COLO668 (cell line): ENCODE measurements around the gene NELL2.
"Not testable (repeated sequence)": the region's sequence is repeated elsewhere in the genome, so short reads cannot be mapped to it uniquely, and the experiment has no call there.

Experiments
- DNase-seq: peaks from one replicate; lab custom pipeline; 2025; ENCODE audit not compliant: unreplicated experiment; lab: John Stamatoyannopoulos, UW

The NELL2 gene

DNA sequence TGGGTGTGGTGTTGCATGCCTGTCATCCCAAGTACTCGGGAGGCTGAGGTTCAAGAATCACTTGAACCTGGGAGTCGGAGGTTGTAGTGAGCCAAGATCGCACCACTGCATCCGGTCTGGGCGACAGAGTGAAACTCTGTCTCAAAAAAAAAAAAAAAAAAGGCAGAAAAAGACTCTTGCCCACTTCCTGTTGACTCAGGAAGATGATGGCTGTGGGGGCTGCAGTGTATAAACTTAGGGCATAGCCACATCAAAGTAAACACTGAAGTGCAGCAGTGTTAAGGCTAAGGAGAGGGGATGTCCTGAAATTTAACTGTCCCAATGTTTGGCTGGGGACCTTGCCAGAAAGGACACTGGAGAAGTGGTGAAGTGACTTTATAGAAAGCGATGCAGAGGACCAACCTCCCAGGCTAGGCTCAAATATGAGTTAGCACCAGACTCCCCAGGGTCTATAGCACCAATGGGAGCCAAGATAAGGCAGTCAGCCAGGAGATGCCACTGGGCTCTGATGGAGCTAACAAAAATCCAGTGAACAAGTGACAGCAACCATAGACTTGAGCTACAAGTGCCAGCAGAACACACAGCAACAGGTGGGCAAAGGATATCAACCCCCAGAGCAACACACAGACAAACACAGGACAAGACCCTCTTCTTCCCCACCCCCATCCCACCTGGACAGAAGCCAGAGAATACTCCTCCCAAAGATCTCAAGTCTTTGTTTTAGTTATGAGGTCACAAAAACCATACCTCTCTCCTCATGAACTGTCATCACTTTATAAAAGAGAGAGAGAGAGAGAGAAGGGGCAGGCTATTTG lies 28.0 kb downstream of the NELL2 start:
- DNase-seq = no peak

- no peak for DNase-seq
These were observed 28.7 kb downstream of the NELL2 start for GRCh38 chr12:44847403-44847802.

DNA sequence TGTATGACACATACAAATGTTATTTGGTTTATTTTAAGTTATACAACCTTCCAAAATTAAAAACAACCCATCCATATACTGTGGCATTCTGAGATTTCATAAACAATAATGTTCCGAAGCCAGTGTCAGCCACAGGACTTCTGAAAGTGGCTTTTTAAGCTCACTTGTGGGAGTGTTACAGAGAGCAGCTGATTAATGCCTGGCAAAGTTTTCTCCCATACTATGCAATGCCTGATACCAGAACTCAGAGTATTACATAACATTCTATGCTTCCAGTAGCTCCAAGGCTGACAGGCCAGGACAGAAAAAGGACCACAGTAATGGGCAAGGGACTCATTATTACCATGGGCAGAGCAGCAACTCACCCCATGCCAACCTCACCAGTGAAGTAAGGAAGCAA lies 29.3 kb downstream of the NELL2 start:
- DNase-seq = no peak

GRCh38 chr12:44842669-44843068 lies 33.4 kb downstream of the NELL2 start:
- DNase-seq = no peak

GRCh38 chr12:44839785-44840184 lies 36.3 kb downstream of the NELL2 start:
- DNase-seq = no peak

DNA sequence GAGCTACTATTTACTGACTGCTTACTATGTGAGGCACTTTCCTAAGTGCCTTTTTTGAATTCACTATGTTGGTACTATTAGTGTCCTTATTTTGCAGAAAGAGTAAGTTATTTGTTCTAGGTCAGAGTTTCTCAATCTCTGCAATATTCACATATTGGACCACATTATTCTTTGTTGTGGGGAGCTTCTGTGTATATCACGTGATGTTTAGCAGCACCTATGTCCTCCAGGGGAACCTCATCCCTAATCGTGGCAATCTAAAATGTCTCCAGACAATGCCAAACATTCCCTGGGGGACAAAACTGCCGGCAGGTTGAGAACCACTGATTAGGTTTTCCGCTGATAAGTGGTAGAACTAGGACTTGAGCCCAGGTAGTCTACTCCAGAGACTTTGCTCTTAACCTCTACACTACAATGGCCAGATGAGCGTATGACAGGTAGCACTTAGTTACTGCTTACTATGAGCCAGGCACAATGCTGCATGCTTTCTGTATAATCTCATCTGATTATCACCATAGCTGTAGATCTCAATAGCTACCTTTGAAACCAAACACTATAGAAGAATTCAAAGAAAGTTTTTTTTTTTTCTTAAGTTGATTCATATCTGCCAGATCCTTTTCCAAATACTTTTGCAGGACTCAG lies 38.9 kb downstream of the NELL2 start:
- no peak for DNase-seq

DNA sequence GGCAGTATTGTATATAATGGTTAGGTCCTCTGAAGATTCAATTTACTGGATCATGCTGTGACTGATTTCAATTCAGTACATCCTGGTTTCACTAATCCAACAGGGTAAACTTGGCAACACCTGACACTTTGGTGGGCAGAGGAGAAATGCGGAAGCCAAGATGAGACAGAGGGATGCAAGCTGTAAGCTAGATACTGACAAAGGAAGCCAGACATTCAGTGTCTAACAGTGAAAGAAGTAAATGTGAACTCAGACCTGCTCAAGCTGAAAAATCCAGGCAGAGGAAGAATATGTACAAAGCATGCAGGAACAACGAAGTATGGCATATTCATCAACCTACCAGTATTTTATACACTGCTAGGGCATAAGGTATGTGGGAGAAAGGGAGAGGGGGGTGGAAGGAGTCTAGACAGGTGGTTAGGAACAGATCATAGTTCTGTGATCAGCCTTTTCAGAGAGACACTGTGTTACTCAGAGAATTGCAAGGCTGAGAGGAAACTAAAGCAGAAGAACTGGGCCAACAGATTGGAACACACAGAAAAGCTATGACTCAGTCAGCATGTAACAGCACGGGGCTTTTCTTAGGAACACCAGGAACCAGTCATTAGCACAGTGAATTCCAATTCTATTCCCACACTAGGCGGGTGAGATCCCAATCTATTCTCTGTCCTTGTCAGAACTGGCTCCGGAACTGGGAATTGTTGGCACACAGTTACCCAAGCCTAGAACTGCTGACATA lies 40.3 kb downstream of the NELL2 start:
- DNase-seq = no peak

GRCh38 chr12:44834996-44835395 lies 41.1 kb downstream of the NELL2 start:
- DNase-seq = not testable (repeated sequence)

DNA sequence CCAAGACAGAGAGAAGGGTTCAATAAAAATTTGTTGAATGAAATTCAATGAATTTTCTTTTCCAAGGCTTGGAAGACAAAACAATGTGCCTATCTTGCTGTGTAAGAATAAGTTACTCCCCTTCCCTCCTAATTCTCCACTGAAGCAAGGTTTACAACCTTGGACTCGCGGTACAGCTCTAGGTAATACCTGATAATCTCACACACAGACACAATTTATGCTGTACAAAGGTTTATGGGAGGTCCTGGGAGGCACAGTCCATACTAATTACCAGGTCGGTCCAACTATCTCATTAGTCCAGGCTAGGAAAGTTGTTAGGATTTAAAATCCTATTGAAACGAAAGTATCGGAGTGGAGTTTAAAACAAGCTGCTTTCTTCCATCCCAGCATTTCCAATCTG lies 42.6 kb downstream of the NELL2 start:
- no peak for DNase-seq

DNA sequence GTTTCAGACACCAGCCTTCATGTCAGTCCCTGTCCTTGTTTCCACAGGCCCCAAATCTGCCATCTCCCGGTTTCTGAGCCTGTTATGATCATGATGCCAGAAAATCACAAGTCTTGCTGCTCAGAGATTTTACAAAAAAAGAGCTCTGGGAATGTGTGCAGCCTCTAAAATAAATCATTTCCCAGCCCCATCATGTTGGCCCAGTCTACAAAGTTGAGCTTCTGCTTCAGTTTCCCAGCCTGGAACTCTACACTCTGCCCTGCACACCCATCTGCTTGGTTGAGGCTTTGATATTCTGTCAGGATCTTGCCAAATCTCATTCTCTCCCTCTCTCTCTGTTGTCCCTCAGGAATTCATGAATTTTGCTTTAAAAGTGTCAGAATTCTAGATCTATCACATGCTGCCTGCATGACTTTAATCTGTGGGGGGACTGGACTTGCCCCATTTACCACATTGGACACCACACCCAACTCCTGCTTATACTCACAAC lies 45.5 kb downstream of the NELL2 start:
- no peak for DNase-seq

GRCh38 chr12:44829045-44829444 lies 47.1 kb downstream of the NELL2 start:
- DNase-seq = no peak

- no peak for DNase-seq
These were observed 48.2 kb downstream of the NELL2 start for GRCh38 chr12:44827832-44828438.

DNA sequence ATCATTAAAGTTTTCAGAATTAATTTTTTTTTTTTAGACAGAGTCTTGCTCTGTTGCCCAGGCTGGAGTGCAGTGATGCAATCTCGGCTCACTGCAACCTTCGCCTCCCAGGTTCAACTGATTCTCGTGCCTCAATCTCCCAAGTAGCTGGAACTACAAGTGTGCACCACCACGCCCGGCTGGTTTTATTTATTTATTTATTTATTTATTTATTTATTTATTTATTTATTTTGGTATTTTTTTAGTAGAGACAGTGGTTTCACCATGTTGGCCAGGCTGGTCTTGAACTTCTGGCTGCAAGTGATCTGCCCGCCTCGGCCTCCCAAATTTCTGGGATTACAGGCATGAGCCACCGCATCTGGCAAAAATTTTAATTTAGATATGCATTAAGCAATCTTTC lies 54.4 kb downstream of the NELL2 start:
- DNase-seq = not testable (repeated sequence)

DNA sequence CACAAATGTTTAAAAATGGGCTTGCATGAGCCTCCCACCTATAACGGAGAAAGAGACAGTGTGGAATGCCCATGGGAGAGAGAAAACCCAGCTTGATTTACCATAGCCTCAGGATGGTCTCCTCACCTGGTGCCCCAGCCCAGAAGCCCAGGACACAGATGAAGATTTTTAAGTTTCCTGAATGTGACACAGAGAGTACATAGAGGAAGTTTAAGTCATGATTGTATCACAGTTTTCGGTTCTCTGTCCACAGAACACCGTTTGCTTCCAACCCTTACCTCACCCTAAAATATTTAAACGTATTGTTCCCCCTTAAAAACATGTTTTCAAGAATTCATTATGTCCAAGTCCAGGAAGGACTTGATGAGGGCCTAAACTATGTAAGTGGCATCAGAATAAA lies 56.2 kb downstream of the NELL2 start:
- no peak for DNase-seq

DNA sequence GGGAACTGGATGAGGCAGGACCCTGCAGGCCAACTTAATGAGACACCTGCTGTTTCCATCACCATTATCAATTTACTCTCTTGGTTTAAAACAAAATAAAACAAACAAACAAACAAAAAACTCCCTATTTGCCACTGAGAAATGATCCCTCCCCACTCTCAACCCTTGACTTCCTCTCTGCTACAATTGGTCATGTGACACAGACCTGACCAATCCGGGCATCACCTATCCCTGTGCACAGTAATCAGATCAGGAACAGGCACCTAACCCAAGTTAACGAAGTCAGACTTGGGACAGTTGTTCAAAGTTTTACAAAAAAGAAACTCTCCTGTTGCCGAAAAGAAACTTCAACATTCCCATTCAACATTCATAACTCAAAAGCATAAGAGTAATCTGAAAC lies 58.4 kb downstream of the NELL2 start:
- DNase-seq = no peak

DNA sequence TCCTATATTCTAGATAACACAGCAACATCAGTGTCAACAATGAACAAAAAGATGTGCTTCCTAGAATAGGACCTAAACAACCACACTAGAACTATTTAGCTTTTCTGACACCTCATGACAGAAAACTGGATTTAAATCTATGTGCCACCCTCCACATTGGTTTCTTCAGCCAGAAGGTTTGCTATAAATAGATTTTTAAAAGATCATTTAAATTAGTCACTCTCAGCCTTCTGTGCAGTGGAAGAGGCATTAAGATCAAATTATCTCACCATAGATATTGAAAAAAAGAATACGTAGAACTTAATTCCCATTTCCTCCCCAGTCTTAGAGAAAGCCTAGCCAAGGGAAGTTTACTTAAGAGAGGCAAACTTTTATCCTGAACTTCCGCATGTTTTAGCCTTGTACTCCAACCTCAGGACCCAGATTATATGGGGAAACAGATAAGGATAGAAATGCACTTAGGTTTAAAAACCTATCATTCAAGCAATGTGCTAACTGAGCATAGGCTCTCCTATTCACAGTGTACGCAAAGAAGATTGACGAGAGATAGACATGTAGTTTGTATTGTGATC lies 59.6 kb downstream of the NELL2 start:
- DNase-seq = no peak

DNA sequence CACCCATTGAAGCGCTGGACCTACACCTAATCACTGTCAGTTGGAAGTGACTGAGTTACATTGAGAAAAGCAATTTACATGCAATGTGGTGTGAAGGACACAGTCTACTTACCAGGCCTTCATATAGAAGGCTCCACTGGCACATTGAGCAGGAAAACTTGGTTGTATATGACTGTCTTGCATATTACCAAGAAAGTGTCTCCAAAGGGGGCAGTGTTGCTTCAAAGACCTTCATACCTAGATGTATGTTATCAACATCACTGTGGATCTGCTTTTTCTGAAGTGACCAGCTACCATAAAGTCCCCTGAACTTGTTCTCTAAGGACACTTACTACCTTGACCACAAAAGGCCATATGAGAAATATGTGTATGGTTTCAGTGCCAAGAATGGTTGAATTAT lies 64.1 kb downstream of the NELL2 start:
- DNase-seq = no peak

DNA sequence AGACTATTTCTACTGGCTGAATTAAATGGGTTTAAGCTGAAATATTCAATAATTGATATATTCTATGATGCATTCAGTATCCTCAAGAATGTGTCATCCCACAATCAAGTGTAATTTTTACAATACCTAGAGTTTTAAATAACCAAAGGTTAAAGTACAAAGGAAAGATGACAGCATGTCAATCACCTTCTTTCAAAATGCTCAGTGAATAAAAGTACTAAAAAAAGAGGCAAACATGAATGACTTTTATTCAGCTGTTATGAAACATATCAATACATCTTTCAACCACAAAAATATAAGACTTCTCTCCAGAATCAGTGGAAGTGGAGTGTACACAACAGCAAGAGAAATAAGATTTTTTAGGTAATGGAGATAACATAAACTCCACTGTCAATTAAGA lies 72.0 kb downstream of the NELL2 start:
- DNase-seq = no peak

DNA sequence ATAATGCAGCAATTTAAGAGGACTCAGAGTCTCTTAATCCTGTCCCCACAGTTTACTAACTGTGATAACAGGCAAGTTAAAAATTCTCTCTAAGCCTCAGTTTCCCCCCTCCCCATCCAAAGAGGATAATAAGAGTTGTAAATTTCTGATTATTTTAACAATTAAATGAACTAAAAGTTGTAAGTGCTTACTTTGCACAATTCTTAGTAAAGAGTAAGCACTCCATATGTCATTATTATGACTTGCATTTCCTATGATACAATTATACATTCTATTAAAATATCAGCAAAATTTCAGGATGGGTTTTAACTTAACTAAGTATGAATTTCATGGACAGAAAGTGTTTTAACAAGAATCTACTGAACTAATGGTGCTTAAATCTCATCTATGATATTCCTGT lies 80.1 kb downstream of the NELL2 start:
- DNase-seq = no peak

- DNase-seq = no peak
These were observed 87.4 kb downstream of the NELL2 start for GRCh38 chr12:44788731-44789130.

DNA sequence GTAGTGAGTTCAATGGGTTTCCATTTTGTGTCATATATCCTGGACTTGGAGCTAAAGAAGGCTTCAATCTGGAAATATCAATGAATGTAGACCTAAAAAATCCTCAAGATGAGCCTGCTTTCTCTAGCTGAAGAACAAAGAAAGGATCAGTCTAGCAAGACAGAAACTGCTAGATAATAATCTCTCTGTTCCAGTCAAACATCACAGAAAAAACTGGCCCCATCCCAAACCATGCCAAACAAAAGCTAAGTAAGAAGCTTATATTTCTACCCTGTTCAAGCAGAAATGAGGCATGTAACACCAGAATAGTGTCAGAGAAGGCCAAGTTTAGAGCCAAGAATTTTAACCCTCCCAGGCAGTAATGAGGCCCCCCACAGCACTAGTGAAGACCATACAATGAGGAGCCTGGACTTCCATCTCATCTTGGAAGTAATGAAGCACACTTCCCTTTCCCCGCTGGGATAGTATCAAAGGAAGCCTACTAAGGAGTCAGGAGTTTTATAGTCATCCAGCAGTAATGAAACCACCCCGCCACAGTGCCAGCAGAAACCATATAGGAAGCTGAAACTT lies 95.8 kb downstream of the NELL2 start:
- no peak for DNase-seq
